ENCODE measurements around the gene LYPD1.

- no peak for TF ChIP-seq RAD21 (IDR thresholded peaks at IDR 0.05; ENCODE audit: low read depth)
- TF ChIP-seq CEBPB (IDR thresholded peaks at IDR 0.05) = no peak
- no peak for TF ChIP-seq MAX (IDR thresholded peaks at IDR 0.05)
Measured at GRCh38 chr2:132691556-132691955, 21.6 kb upstream of the LYPD1 start.

Data from Ishikawa (cell line).